ENCODE measurements around the gene LANCL2.

DNA sequence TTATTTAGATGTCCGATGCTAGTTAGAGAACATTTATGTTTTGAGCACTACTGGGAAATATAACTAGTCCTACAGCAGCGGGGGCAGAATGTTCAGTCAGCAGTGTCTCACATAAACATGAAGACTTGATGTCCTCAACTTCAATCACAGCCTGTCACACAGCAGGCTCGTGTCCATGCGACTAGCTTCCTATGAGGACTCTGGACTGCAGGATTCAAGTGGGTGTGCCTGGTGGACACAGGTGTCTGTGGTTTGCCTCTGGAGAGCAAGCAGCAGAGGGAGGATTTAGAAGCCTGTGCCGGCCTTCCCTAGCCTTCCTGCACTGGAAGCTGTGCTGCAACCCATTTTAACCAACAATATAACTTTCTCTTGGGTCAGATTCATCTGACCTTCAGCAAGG lies 30.0 kb upstream of the LANCL2 start:
- TF ChIP-seq GATA2 (IDR thresholded peaks at IDR 0.05; ENCODE audit: low read depth, low read length) (no peak), GATA3 (IDR thresholded peaks at IDR 0.05; ENCODE audit: low read depth, low read length) (no peak)

Data from SH-SY5Y (cell line).